B cell (primary cell): Measurements from ENCODE around the gene SAMD4B. TPM values are rescaled to one million over a fixed set of nuclear protein-coding genes. Genes with fewer than 3 reads are reported as not detected.

Experiments
- ATAC-seq: fragments of 200-7000 bp; cut with Tn5 transposase; one replicate; pipeline ENCODE4 v1.10.0; 2021; ENCODE audit warnings: low read depth, mild to moderate bottlenecking, moderate number of reproducible peaks, moderate library complexity
- CTCF ChIA-PET: fragments of 350-600 bp; sonication (Branson Sonifier 250); formaldehyde crosslinking; loops from one replicate; lab custom pipeline; 2021; ENCODE audit warnings: antibody characterized with exemption, inconsistent platforms; lab: Charles Lee
- POLR2A ChIA-PET: fragments of 350-600 bp; sonication (Branson Sonifier 250); formaldehyde crosslinking; loops from one replicate; lab custom pipeline; 2021; ENCODE audit warnings: antibody characterized with exemption; lab: Charles Lee
- DNase-seq: peaks from one replicate; pipeline ENCODE4 v3.0.0; 2013
- H2AFZ ChIP-seq: 2 replicates; pipeline ENCODE4 v1.6.1; 2012; ENCODE audit warnings: mild to moderate bottlenecking, low read depth, low read length; ENCODE audit not compliant: insufficient read depth, poor library complexity, severe bottlenecking
- H3K27ac ChIP-seq, 2 donors: 1 replicate in 1 of 2; 2 replicates in 1 of 2; pipeline ENCODE4 v1.5.1; 2012 to 2013; ENCODE audit warnings: low read length in 2 of 2, mild to moderate bottlenecking in 2 of 2, moderate library complexity in 1 of 2
- H3K27me3 ChIP-seq, 4 experiments: fragments of 200-600 bp in 1 of 4; sonication (generic) in 1 of 4; replicated peaks in 1 of 4; 1 replicate in 2 of 4; 2 replicates in 2 of 4; pipeline versions ENCODE4 v1.6.1 to v1.7.0; 2013 to 2016; ENCODE audit warnings: low read length in 3 of 4, mild to moderate bottlenecking in 2 of 4, mixed read lengths in 1 of 4, moderate library complexity in 1 of 4; ENCODE audit not compliant: insufficient read depth in 4 of 4, control insufficient read depth in 3 of 4; ENCODE audit errors: control extremely low read depth in 1 of 4
- H3K36me3 ChIP-seq, 2 experiments: replicated peaks in 1 of 2; 1 replicate in 1 of 2; 2 replicates in 1 of 2; pipeline versions ENCODE4 v1.6.1 to v1.7.1; 2013; ENCODE audit warnings: low read length in 1 of 2; ENCODE audit not compliant: insufficient read depth in 2 of 2, control insufficient read depth in 1 of 2; ENCODE audit errors: control extremely low read depth in 1 of 2, extremely low read depth in 1 of 2
- H3K4me1 ChIP-seq, 2 donors: fragments of 200-600 bp in 1 of 2; sonication (generic) in 1 of 2; 1 replicate in 1 of 2; 2 replicates in 1 of 2; pipeline versions ENCODE4 v1.5.1 to v1.6.1; 2013 to 2017; ENCODE audit warnings: low read length in 2 of 2; ENCODE audit not compliant: control insufficient read depth in 2 of 2, insufficient read depth in 2 of 2
- H3K4me2 ChIP-seq: replicated peaks from 2 replicates; pipeline ENCODE3; 2012; ENCODE audit warnings: mild to moderate bottlenecking, low read depth, low read length; ENCODE audit not compliant: poor library complexity, severe bottlenecking
- H3K4me3 ChIP-seq, 5 experiments: fragments of 200-600 bp in 1 of 5; sonication (generic) in 1 of 5; 1 replicate in 3 of 5; 2 replicates in 2 of 5; pipeline versions ENCODE4 v1.5.1 to v1.7.0; 2011 to 2016; ENCODE audit warnings: low read length in 4 of 5, mild to moderate bottlenecking in 4 of 5, low read depth in 2 of 5, control low read depth in 1 of 5, moderate library complexity in 1 of 5; ENCODE audit not compliant: insufficient read depth in 1 of 5; ENCODE audit errors: control extremely low read depth in 1 of 5, extremely low read depth in 1 of 5
- H3K79me2 ChIP-seq: fragments of 200-600 bp; sonication (generic); one replicate; pipeline ENCODE4 v1.6.0; 2016; ENCODE audit warnings: low read length; ENCODE audit not compliant: control insufficient read depth, insufficient read depth
- H3K9ac ChIP-seq: fragments of 200-600 bp; sonication (generic); 2 replicates; pipeline ENCODE4 v1.6.1; 2017; ENCODE audit warnings: mild to moderate bottlenecking, low read length, moderate library complexity
- H3K9me3 ChIP-seq, 3 donors: one replicate each; pipeline versions ENCODE4 v1.6.1 to v1.7.1; 2013; ENCODE audit warnings: low read length in 2 of 3; ENCODE audit not compliant: control insufficient read depth in 2 of 3, insufficient read depth in 1 of 3; ENCODE audit errors: control extremely low read depth in 1 of 3
- H4K20me1 ChIP-seq: 2 replicates; pipeline ENCODE4 v1.6.0; 2012; ENCODE audit warnings: mild to moderate bottlenecking, low read length; ENCODE audit not compliant: insufficient read depth, control insufficient read depth, poor library complexity, severe bottlenecking
- H3K27ac Mint-ChIP-seq: one replicate; pipeline ENCODE4 v1.8.0; 2021; ENCODE audit warnings: mixed read lengths
- H3K27me3 Mint-ChIP-seq: one replicate; pipeline ENCODE4 v1.8.0; 2021; ENCODE audit warnings: mixed read lengths
- H3K4me1 Mint-ChIP-seq: one replicate; pipeline ENCODE4 v1.8.0; 2021; ENCODE audit warnings: mixed read lengths
- H3K4me3 Mint-ChIP-seq: one replicate; pipeline ENCODE4 v1.8.0; 2021; ENCODE audit warnings: mixed read lengths
- H3K9me3 Mint-ChIP-seq: one replicate; pipeline ENCODE4 v1.8.0; 2022; ENCODE audit warnings: mixed read lengths; ENCODE audit not compliant: insufficient read depth
- CTCF ChIP-seq: fragments of 200-600 bp; IDR thresholded peaks from one replicate; pipeline ENCODE4 v1.8.0; 2022; ENCODE audit warnings: antibody characterized with exemption, mild to moderate bottlenecking
- EZH2 ChIP-seq: IDR thresholded peaks from 2 replicates; pipeline ENCODE4 v1.6.1; 2012; ENCODE audit warnings: borderline replicate concordance, low read depth, mild to moderate bottlenecking, moderate library complexity, low read length; ENCODE audit not compliant: insufficient read depth, poor library complexity, severe bottlenecking
- WGBS: methylation state at CpG from one replicate; pipeline ENCODE4 v1.1.5; 2013; ENCODE audit warnings: missing lambda C conversion rate; ENCODE audit not compliant: insufficient coverage; 5-methylcytosine and 5-hydroxymethylcytosine counted together
- intact Hi-C: fragments of 100-400 bp; cut with micrococcal nuclease; formaldehyde crosslinking; loops from one replicate; pipeline ENCODE4 v1.10.0; 2022
- polyA plus RNA-seq: library from polyadenylated mRNA; depleted of rRNA; stranded (reverse); fragments of >200 nt; gene quantifications from 2 replicates; pipeline ENCODE4 v1.2.3, GENCODE V29; 2012
- total RNA-seq, 2 donors: library from RNA; stranded (reverse); fragments of 120-200 nt in 1 of 2; gene quantifications; 1 replicate in 1 of 2; 2 replicates in 1 of 2; pipeline versions ENCODE4 v1.2.3 to v1.2.4, GENCODE V29; 2013 to 2022

SAMD4B gene
- total and polyA plus RNA-seq, 2 donors (not counting 1 experiment from before 2014, with no cell fraction given), result 87.3 to 90.0 TPM

GRCh38 chr19:39413272-39413910 lies 71.2 kb downstream of the SAMD4B start:
- POLR2A ChIA-PET, result interaction anchor here (1.0 to 2.5 kb wide), 4 partner anchors 9 to 22 kb away, joined by 3 to 54 read pairs (median 5); partner anchors contain the start of gene RPS16
- WGBS, result 4% methylated on average over 48 of the region's 54 CpGs
- peak; percentile 62 for DNase-seq
- peaks cover 16% of the 10 kb centered on the region for H3K79me2 ChIP-seq
- Mint-ChIP-seq H3K4me1 (peaks cover 49% of the 10 kb centered on the region), H3K27ac (peak overlapping the region; percentile 99), H3K27me3 (no peaks in the 10 kb centered on the region), H3K4me3 (peak overlapping the region; percentile 94), H3K9me3 (no peaks in the 10 kb centered on the region)
- peaks cover 0 to 2% (median 0%) of the 10 kb centered on the region in 3 donors for H3K9me3 ChIP-seq
- no peaks in the 10 kb centered on the region for H3K27me3 ChIP-seq
- no peak for ATAC-seq
- TF ChIP-seq EZH2 (no peak), CTCF (no peak)
- intact Hi-C loops, result loop anchor here (5.0 kb wide), 2 partner anchors 796 to 1364 kb away; partner anchors contain the start of genes EIF3K, MAP4K1, MIA and RAB4B
- H3K36me3 ChIP-seq, result peaks cover 0 to 18% of the 10 kb centered on the region in 2 experiments
- CTCF ChIA-PET, result interaction anchor here (1.2 to 3.2 kb wide), 4 partner anchors 11 to 119 kb away, joined by 4 to 11 read pairs (median 6); partner anchors contain the start of genes EID2B and RPS16
- H3K9ac ChIP-seq, result peak overlapping the region; percentile 96
- H4K20me1 ChIP-seq, result peaks cover 11% of the 10 kb centered on the region
- peaks cover 24 to 39% of the 10 kb centered on the region in 2 donors for H3K4me1 ChIP-seq
- H3K27ac ChIP-seq, result peak overlapping the region; percentile 96 to 100
- H3K4me2 ChIP-seq, result peak overlapping the region; percentile 100
- H3K4me3 ChIP-seq, result peak overlapping the region; percentile 74 to 93 (median 92)
- H2AFZ ChIP-seq, result peak overlapping the region; percentile 72
